AG04449 (cell line): ENCODE measurements around the gene SMYD2.

ENCODE experiments used
- CTCF ChIA-PET: fragments of 350-600 bp; formaldehyde crosslinking; extraction: SDS; loops from one replicate; lab custom pipeline; 2021; ENCODE audit warnings: antibody characterized with exemption; lab: Yijun Ruan, JAX
- POLR2A ChIA-PET: fragments of 400-600, 350-600 bp; formaldehyde crosslinking; extraction: SDS; loops from one replicate; lab custom pipeline; 2020; ENCODE audit warnings: antibody characterized with exemption, inconsistent platforms; lab: Yijun Ruan, JAX
- DNase-seq: peaks from one replicate; pipeline ENCODE4 v3.0.0-alpha.2; 2010; ENCODE audit warnings: low read depth, low spot score
- H3K4me3 ChIP-seq: 2 replicates; pipeline ENCODE4 v1.5.1; 2011; ENCODE audit warnings: low read depth, mild to moderate bottlenecking, control low read depth, low read length
- TF ChIP-seq, protein P1 (sequence below): IDR thresholded peaks from one replicate; pipeline ENCODE4 v1.5.1; 2011; ENCODE audit warnings: mild to moderate bottlenecking, moderate library complexity, low read length, control low read depth, inconsistent platforms; ENCODE audit not compliant: insufficient read depth; ENCODE audit errors: missing control alignments

Gene SMYD2

GRCh38 chr1:214362188-214362882, 81.4 kb downstream of the SMYD2 start:
- ChIA-PET CTCF (interaction anchor here (0.8 to 4.7 kb wide), 5 partner anchors 13 to 232 kb away, joined by 3 to 22 read pairs (median 3); no protein-coding TSS in a partner anchor), POLR2A (no interaction called here)
- DNase-seq, result no peak
- H3K4me3 ChIP-seq, result no peak overlapping the region
- TF ChIP-seq, protein P1, sequence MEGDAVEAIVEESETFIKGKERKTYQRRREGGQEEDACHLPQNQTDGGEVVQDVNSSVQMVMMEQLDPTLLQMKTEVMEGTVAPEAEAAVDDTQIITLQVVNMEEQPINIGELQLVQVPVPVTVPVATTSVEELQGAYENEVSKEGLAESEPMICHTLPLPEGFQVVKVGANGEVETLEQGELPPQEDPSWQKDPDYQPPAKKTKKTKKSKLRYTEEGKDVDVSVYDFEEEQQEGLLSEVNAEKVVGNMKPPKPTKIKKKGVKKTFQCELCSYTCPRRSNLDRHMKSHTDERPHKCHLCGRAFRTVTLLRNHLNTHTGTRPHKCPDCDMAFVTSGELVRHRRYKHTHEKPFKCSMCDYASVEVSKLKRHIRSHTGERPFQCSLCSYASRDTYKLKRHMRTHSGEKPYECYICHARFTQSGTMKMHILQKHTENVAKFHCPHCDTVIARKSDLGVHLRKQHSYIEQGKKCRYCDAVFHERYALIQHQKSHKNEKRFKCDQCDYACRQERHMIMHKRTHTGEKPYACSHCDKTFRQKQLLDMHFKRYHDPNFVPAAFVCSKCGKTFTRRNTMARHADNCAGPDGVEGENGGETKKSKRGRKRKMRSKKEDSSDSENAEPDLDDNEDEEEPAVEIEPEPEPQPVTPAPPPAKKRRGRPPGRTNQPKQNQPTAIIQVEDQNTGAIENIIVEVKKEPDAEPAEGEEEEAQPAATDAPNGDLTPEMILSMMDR, result no peak

DNA sequence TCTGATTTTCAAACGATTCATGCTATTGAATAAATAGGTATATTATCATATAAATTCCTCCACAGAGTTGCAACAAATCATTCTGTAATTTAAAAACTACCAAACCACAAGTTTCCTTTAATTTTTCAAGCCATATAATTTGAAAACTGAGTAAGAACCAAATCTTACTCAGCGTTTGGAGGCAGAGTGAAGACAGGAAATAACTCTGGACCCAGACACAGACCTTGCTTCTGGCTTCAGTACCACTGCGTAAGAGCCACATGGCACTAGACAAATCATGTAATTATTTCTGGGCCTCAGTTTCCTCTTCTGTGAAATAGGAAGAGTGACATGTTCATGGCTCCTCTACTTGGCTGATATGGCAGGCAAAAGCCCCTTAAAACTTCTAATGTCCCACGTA, 82.4 kb downstream of the SMYD2 start:
- POLR2A ChIA-PET, result no interaction called here
- no peak overlapping the region for H3K4me3 ChIP-seq
- DNase-seq, result no peak
- CTCF ChIA-PET, result interaction anchor here (0.9 to 4.7 kb wide), 2 partner anchors 25 to 30 kb away, joined by 3 to 22 read pairs; no protein-coding TSS in a partner anchor
- TF ChIP-seq, protein P1, result no peak

DNA sequence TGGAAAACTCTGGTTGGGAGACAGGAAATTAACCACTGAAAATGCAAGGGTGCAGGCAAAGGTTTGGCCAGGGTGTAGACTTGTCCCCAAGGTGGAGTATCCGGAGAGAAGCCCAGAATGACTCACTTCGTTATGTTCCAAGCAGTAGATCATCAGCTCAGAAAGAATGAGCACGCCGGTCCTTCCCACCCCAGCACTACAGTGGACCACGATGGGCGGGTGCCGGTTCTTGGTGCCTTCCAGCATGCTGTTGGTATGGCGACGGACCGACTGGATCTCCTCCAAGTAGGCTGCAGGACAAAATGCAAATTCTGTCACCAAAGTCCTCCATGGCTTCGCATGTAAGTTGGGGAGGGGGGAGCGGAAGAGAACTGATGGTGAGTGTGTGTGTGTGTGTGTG, 83.4 kb downstream of the SMYD2 start:
- no peak for DNase-seq
- H3K4me3 ChIP-seq, result no peak overlapping the region
- ChIA-PET CTCF (interaction anchor here (1.1 kb wide), 1 partner anchor 33 kb away, joined by 3 read pairs; no protein-coding TSS in a partner anchor), POLR2A (no interaction called here)
- TF ChIP-seq, protein P1, result no peak

DNA sequence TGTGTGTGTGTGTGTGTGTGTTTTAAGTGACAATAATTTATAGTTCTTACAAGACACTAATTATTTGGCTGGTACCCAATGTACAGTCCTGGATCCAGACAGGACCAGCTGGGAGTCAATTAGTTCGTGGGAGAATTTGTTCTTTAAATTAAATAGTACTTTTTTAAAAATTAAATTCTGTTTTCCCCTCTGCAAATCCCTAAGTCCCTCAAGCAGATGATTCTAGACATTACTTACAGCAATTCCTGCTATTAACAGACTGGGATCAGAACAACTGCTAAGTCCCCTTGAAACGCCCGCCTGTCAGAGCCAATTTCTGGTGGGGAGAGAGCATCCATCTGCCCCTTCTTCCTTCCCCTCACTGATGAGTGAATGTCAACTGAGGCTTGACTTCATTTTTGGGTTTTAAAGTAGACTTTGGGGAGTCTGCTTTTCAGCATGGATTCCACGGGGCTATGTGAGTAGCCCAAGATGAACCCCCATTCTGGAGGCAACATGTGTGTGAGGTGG, 83.9 kb downstream of the SMYD2 start:
- no peak overlapping the region for H3K4me3 ChIP-seq
- POLR2A ChIA-PET, result no interaction called here
- TF ChIP-seq, protein P1, result no peak
- DNase-seq, result no peak
- CTCF ChIA-PET, result interaction anchor here (1.1 kb wide), 1 partner anchor 33 kb away, joined by 3 read pairs; no protein-coding TSS in a partner anchor

GRCh38 chr1:214367841-214368240, 86.9 kb downstream of the SMYD2 start:
- no peak for DNase-seq
- TF ChIP-seq, protein P1, result no peak
- H3K4me3 ChIP-seq, result no peak overlapping the region
- CTCF ChIA-PET, result interaction anchor here (1.0 kb wide), 1 partner anchor 10 kb away, joined by 3 read pairs; no protein-coding TSS in a partner anchor
- POLR2A ChIA-PET, result no interaction called here

- ChIA-PET CTCF (interaction anchor here (0.8 to 1.3 kb wide), 2 partner anchors 36 to 212 kb away, joined by 3 read pairs; no protein-coding TSS in a partner anchor), POLR2A (interaction anchor here (0.6 kb wide), 1 partner anchor 12 kb away, joined by 3 read pairs; no protein-coding TSS in a partner anchor)
- H3K4me3 ChIP-seq, result no peak overlapping the region
- no peak for DNase-seq
- TF ChIP-seq, protein P1, result no peak
Observed at GRCh38 chr1:214369364-214369763, 88.4 kb downstream of the SMYD2 start.
